Hepatocyte (in vitro differentiated cells): Measurements from ENCODE around the gene FAM241A.

Experiments used
- EZH2 ChIP-seq: fragments of 200-600 bp; sonication (generic); IDR thresholded peaks from 2 replicates; pipeline ENCODE4 v1.6.1; 2016; ENCODE audit warnings: antibody characterized with exemption, mild to moderate bottlenecking, borderline replicate concordance
- EZH2phosphoT487 ChIP-seq: fragments of 200-600 bp; sonication (generic); IDR thresholded peaks from one replicate; pipeline ENCODE4 v1.6.1; 2018; ENCODE audit warnings: antibody characterized with exemption, mild to moderate bottlenecking, low read depth, moderate library complexity; ENCODE audit not compliant: unreplicated experiment, severe bottlenecking
- TF ChIP-seq, protein P1 (sequence below): fragments of 200-600 bp; sonication (generic); IDR thresholded peaks from 2 replicates; pipeline ENCODE4 v1.5.1; 2016; ENCODE audit warnings: antibody characterized with exemption, mild to moderate bottlenecking; ENCODE audit not compliant: poor library complexity

GRCh38 chr4:112141366-112142138, 3.7 kb upstream of the FAM241A start:
- TF ChIP-seq, protein P1, sequence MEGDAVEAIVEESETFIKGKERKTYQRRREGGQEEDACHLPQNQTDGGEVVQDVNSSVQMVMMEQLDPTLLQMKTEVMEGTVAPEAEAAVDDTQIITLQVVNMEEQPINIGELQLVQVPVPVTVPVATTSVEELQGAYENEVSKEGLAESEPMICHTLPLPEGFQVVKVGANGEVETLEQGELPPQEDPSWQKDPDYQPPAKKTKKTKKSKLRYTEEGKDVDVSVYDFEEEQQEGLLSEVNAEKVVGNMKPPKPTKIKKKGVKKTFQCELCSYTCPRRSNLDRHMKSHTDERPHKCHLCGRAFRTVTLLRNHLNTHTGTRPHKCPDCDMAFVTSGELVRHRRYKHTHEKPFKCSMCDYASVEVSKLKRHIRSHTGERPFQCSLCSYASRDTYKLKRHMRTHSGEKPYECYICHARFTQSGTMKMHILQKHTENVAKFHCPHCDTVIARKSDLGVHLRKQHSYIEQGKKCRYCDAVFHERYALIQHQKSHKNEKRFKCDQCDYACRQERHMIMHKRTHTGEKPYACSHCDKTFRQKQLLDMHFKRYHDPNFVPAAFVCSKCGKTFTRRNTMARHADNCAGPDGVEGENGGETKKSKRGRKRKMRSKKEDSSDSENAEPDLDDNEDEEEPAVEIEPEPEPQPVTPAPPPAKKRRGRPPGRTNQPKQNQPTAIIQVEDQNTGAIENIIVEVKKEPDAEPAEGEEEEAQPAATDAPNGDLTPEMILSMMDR, result no peak
- TF ChIP-seq EZH2 (no peak), EZH2phosphoT487 (no peak)
